DND-41 (cell line): Measurements from ENCODE around the gene KDM5A.

Experiments used
- EZH2 ChIP-seq: IDR thresholded peaks from 3 replicates; pipeline ENCODE4 v1.6.1; 2012; ENCODE audit warnings: borderline replicate concordance, low read depth, mild to moderate bottlenecking, moderate library complexity, low read length, inconsistent platforms; ENCODE audit not compliant: severe bottlenecking
- TF ChIP-seq, protein P1 (sequence below): IDR thresholded peaks from 2 replicates; pipeline ENCODE4 v1.5.1; 2012; ENCODE audit warnings: borderline replicate concordance, low read length, moderate library complexity, mild to moderate bottlenecking; ENCODE audit not compliant: poor library complexity, severe bottlenecking; ENCODE audit errors: extremely low read depth

DNA sequence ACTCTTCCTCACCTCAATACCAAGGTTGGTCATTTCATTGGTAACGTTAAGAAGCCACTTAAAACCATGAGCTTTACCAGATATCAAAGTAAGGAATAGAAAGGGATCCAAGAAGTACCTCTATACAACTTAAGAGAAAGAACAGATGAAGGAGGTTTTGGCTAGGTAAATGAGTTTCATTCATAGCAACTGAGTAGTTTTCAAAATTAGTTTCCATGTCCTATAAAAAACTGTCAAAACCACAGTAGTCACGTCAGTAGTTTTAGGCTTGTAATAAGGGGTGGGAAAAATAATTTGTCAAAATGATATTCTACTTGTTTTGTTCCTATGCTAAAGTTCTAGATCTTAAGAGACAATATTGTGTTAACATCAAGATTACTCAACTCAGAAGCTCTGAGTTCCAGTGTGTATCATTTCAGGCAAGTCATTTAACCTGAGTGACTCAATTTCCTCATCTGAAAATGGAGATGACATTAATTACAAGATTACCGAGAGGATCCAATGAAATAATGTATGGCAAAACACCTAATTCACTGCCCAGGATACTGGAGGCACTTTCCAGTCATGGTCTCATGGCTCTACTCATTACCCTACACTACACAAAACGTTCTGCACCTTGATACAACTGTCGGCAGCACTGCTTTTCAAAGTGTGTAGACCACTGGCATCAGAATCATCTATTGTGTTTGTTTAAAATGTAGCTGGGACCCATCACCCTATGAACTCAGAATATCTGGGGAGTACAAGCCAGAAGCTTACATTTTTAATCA, 102.4 kb downstream of the KDM5A start:
- TF ChIP-seq, protein P1, sequence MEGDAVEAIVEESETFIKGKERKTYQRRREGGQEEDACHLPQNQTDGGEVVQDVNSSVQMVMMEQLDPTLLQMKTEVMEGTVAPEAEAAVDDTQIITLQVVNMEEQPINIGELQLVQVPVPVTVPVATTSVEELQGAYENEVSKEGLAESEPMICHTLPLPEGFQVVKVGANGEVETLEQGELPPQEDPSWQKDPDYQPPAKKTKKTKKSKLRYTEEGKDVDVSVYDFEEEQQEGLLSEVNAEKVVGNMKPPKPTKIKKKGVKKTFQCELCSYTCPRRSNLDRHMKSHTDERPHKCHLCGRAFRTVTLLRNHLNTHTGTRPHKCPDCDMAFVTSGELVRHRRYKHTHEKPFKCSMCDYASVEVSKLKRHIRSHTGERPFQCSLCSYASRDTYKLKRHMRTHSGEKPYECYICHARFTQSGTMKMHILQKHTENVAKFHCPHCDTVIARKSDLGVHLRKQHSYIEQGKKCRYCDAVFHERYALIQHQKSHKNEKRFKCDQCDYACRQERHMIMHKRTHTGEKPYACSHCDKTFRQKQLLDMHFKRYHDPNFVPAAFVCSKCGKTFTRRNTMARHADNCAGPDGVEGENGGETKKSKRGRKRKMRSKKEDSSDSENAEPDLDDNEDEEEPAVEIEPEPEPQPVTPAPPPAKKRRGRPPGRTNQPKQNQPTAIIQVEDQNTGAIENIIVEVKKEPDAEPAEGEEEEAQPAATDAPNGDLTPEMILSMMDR, result no peak
- TF ChIP-seq EZH2, result no peak
